ENCODE data around the gene UGCG.

Gene UGCG

DNA sequence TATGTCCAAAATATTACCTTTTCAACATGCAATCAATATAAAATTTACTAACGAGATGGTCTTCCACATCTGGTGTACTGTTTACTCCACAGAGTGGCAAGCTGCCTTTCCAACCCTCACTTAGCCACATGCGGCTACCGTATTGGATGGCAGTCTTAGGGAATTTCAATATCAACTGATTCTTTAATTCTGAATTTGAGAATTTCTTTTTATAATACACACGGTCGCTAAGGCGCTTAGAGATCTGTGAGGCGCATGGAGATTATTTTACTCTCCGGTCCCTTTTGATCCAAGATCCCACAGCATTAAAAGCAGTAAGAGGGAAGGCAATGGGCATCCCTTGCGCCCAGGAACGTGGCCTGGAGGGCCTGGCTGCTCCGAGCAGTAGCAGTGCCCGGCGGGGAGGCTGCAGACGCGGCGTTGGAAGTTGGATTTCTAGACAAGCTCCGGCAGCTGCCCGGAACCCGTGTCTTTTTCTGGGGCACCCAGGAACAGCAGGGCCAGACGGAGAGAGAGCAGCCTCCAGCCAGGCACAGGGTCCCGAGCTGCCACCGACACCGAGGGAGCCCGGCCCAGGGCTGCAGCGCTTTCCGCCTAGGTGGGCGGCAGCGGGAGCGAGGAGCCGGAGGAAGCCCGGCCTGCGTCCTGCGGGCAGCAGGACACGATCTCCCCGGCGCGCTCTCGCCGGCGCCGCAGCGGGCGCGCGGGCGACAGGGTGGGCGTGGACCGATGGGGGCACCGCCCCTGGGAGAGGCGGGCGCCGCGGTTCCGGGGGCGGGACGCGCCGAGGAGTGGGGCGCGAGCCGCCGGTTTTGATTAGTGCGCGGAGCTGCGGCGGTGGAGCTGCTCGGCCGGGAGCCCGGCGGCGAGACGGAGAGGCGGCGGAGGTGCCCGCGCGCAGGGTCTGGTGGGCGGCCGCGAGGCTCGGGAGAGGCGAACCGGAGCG lies at the start of gene UGCG:
UGCG (plus strand) TSS at position 819 of the 946 bp plus-strand sequence. CDS start 402 bp downstream, outside the sequence.
- peak; percentile 80 for DNase-seq (ENCODE audit: extremely low read depth, low read depth)
- no peak for TF ChIP-seq CTCF (IDR thresholded peaks at IDR 0.05; ENCODE audit: low read depth, low read length)

DNA sequence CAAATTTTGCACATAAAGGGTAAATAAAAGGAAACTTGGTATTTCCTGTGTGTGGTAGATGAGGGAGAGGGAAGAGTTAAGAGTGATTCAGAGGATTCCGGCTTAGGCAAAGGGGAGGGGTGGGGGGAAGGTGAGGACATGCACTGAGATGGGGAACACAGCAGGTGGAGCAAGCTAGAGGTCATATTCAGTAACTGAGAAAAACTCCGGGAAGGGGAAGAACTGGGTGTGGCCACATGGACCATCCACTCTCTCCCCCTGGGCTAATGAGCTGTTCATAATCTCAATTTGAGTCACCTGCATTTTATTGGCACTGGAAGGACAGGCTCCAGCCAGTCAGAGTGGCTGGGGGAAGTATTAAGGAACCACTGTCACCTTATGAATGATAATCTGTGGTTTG lies 45.1 kb upstream of the UGCG start:
- DNase-seq (ENCODE audit: extremely low read depth, low read depth), result no peak

DNA sequence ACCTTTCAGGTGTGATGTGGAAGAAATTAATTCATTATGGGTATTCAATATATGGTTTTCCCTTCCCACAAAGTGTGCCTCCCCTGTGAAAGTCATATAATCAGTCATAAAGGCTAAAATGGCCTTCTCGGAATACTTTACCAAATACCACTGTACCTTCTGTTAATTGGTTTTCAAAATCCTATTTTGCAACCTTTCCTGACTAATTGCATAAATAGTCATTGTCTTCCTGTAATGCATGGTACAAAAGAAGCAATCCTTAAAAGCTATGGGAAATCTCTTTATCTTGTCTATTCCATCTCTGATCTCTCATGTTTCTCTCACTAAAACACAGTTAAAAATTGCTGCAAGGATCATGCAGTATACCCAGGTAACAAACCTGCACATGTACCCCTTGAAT lies 44.3 kb upstream of the UGCG start:
- no peak for TF ChIP-seq CTCF (IDR thresholded peaks at IDR 0.05; ENCODE audit: low read depth, low read length)

More for the DNA sequence above, 45.1 kb upstream of the UGCG start:
- no peak for TF ChIP-seq CTCF (IDR thresholded peaks at IDR 0.05; ENCODE audit: low read depth, low read length)

GRCh38 chr9:111853450-111853827 lies 43.2 kb upstream of the UGCG start:
- TF ChIP-seq CTCF (IDR thresholded peaks at IDR 0.05; ENCODE audit: low read depth, low read length), result no peak
- DNase-seq (ENCODE audit: extremely low read depth, low read depth), result no peak

More for the DNA sequence above, 44.3 kb upstream of the UGCG start:
- DNase-seq (ENCODE audit: extremely low read depth, low read depth), result no peak

DNA sequence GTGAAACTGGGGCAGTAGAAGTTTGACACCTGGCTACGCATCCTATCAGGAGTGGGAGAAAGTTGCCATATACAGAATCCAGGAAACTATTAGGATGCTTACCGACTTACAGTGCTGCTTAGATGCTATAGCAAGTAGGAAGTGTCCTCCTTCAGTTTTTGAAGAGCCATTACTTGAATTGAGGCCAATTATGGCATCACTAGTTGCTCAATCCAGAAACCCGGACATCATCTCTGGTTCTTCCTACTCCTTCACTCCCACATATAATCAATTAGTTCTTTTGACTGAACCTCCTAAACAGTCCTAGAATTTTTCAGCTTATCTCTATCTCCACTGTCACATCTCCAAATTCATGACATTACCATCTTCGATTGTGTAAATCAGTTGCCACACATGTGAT lies 41.8 kb upstream of the UGCG start:
- DNase-seq (ENCODE audit: extremely low read depth, low read depth), result no peak
- no peak for TF ChIP-seq CTCF (IDR thresholded peaks at IDR 0.05; ENCODE audit: low read depth, low read length)

DNA sequence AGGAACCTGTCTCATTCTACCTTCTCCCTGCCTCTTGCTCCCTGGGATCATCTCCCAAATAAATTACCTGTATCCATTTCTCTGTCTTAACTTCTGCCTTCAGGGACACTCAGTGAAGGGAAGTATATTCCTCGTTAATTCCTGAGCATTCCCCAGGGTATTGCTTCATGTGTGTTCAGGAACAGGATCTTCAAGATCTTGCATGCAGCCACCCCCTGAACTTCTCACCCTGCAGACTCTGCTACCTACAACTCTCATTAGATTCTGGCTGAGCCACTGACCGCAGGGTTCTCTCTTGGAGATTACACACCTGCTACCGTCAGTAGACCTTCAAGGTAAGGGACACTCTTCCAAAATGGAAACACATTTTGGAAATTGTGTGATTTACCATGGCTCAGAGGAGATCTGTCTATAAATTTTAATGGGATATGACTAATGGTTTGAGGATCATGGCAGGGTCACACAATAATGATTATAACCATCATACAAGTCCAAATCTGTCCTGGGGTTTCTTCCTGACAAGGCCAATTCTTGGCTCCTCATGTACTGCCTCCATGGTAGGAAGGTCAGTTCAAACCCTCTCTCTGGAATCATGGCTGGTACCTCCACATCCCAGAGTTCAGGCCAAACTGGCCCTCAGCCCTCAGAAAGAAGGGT lies 38.9 kb upstream of the UGCG start:
- TF ChIP-seq CTCF (IDR thresholded peaks at IDR 0.05; ENCODE audit: low read depth, low read length), result no peak
- no peak for DNase-seq (ENCODE audit: extremely low read depth, low read depth)

DNA sequence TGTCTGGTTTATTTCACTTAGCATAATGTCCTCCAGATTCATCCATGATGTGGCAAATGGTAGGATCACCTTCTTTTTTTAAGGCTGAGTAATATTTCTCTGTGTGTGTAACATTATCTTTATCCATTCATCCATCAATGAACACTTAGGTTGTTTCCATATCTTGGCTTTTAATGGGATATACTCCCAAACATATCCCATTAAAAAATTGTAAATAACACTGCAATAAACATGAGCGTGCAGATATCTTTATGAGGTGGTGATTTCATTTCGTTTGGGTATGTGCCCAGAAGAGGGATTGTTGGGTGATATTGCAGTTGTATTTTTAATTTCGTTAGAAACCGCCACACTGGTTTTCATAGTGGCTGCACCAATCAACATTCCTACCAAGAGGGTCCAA lies 36.2 kb upstream of the UGCG start:
- no peak for TF ChIP-seq CTCF (IDR thresholded peaks at IDR 0.05; ENCODE audit: low read depth, low read length)
- no peak for DNase-seq (ENCODE audit: extremely low read depth, low read depth)

Measured in AG09319 (cell line).